ENCODE measurements around the gene PDE7B.

PDE7B gene

GRCh38 chr6:135937106-135937505, 85.6 kb downstream of the PDE7B start:
- no peak for DNase-seq

GRCh38 chr6:135938576-135939207, 87.2 kb downstream of the PDE7B start:
- DNase-seq: peak; percentile 72

GRCh38 chr6:135939208-135939591, 87.7 kb downstream of the PDE7B start:
- no peak for DNase-seq

- DNase-seq: no peak
Observed at GRCh38 chr6:135940616-135941167, 89.2 kb downstream of the PDE7B start.

GRCh38 chr6:135941275-135942025, 89.9 kb downstream of the PDE7B start:
- DNase-seq: no peak

GRCh38 chr6:135944120-135944519, 92.6 kb downstream of the PDE7B start:
- no peak for DNase-seq

GRCh38 chr6:135946674-135947073, 95.2 kb downstream of the PDE7B start:
- DNase-seq: no peak

GRCh38 chr6:135950669-135951068, 99.2 kb downstream of the PDE7B start:
- DNase-seq: no peak

- DNase-seq: no peak
Observed at GRCh38 chr6:135951169-135951568, 99.7 kb downstream of the PDE7B start.

- DNase-seq: no peak
Observed at GRCh38 chr6:135953818-135954217, 102.3 kb downstream of the PDE7B start.

GRCh38 chr6:135955099-135955498, 103.6 kb downstream of the PDE7B start:
- DNase-seq: no peak

- peak; percentile 32 for DNase-seq
Observed at GRCh38 chr6:135962731-135963130, 111.2 kb downstream of the PDE7B start.

GRCh38 chr6:135970750-135971149, 119.2 kb downstream of the PDE7B start:
- DNase-seq: no peak

GRCh38 chr6:135971351-135971750, 119.8 kb downstream of the PDE7B start:
- no peak for DNase-seq

- DNase-seq: no peak
Observed at GRCh38 chr6:135972150-135972549, 120.6 kb downstream of the PDE7B start.

GRCh38 chr6:135972586-135972985, 121.1 kb downstream of the PDE7B start:
- DNase-seq: no peak

- DNase-seq: no peak
Observed at GRCh38 chr6:135974426-135974825, 122.9 kb downstream of the PDE7B start.

GRCh38 chr6:135976585-135976984, 125.1 kb downstream of the PDE7B start:
- no peak for DNase-seq

- no peak for DNase-seq
Observed at GRCh38 chr6:135983093-135983492, 131.6 kb downstream of the PDE7B start.

GRCh38 chr6:135983718-135984343, 132.3 kb downstream of the PDE7B start:
- no peak for DNase-seq

- DNase-seq: peak; percentile 81
Observed at GRCh38 chr6:135985471-135985870, 134.0 kb downstream of the PDE7B start.

GRCh38 chr6:135987226-135987625, 135.7 kb downstream of the PDE7B start:
- no peak for DNase-seq

- no peak for DNase-seq
Observed at GRCh38 chr6:135990439-135990838, 138.9 kb downstream of the PDE7B start.

Measured in fibroblast of skin of back (primary cell).